AML-193 (cell line): Measurements from ENCODE around the gene NPIPA1.
"Not testable (repeated sequence)": the region's sequence is repeated elsewhere in the genome, so short reads cannot be mapped to it uniquely, and the experiment has no call there.

Experiments used
- DNase-seq, 2 experiments: peaks; one replicate each; lab custom pipeline; 2025; lab: John Stamatoyannopoulos, UW

The NPIPA1 gene

GRCh38 chr16:14937143-14937542 is at the start of gene NPIPA1:
TSS of gene NPIPA1 (plus strand) at chr16:14937443. CDS start at chr16:14937443, 0 bp downstream.
- DNase-seq: not testable (repeated sequence)

DNA sequence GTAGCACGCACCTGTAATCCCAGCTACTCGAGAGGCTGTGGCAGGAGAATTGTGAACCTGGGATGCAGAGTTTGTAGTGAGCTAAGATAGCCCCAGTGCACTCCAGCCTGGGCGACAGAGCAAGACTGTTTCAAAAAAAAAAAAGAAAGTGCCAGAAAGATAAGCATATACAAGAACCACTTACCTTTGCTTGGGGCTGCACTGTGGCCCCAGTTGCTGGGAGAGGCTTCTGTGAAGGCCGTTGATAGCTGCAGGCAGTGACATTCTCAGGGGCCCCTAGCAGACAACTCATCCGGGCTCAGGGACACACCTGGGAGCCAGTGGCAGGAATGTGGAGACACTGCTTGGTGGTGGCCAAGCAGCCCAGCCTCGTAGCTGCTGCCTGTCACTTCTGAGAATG is 45.1 kb upstream of the NPIPA1 start:
- not testable (repeated sequence) for DNase-seq

DNA sequence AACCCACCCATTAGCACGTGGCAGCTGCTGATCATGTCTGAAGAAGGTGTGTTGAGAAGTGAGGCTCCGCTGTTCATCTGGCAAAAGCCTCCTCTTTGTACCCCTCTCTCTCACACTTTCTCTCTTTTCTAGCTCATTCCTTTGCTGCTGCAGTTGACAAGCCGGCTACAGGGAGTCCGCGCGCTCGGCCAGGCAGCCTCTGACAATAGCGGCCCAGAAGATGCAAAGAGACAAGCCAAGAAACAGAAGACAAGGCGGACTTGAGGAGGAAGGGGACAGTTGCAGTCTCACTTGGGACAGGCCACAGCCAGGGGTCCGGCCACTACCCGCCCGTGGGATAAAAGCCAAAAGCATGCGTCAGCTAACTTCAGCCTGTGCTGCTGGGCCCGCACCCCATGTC is 41.9 kb upstream of the NPIPA1 start:
- DNase-seq: not testable (repeated sequence)

- DNase-seq: not testable (repeated sequence)
Measured at GRCh38 chr16:14896023-14896422, 41.2 kb upstream of the NPIPA1 start.

- DNase-seq: not testable (repeated sequence)
Measured at GRCh38 chr16:14897006-14897664, 40.1 kb upstream of the NPIPA1 start.

GRCh38 chr16:14898162-14898561 is 39.1 kb upstream of the NPIPA1 start:
- not testable (repeated sequence) for DNase-seq

GRCh38 chr16:14903191-14903957 is 33.9 kb upstream of the NPIPA1 start:
- peak in 1 of 2 experiments; percentile 0 for DNase-seq

DNA sequence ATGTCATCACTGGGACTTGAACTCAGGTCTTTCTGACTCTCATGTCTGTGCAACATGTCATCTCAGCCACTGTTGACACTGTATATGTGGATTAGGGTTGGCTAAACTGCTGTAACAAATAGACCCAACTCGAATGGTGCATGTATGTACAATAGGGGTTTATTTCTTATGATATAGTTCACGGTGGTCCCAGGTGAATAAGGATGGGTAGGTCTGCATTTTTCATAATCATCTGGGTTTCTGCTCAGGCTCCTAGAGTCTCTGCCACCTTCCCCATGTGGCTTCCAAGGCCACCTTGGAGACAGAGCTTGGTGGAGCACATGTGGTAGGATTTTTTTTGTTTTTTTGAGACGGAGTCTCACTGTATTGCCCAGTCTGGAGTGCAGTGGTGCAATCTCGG is 27.5 kb upstream of the NPIPA1 start:
- DNase-seq: not testable (repeated sequence)

DNA sequence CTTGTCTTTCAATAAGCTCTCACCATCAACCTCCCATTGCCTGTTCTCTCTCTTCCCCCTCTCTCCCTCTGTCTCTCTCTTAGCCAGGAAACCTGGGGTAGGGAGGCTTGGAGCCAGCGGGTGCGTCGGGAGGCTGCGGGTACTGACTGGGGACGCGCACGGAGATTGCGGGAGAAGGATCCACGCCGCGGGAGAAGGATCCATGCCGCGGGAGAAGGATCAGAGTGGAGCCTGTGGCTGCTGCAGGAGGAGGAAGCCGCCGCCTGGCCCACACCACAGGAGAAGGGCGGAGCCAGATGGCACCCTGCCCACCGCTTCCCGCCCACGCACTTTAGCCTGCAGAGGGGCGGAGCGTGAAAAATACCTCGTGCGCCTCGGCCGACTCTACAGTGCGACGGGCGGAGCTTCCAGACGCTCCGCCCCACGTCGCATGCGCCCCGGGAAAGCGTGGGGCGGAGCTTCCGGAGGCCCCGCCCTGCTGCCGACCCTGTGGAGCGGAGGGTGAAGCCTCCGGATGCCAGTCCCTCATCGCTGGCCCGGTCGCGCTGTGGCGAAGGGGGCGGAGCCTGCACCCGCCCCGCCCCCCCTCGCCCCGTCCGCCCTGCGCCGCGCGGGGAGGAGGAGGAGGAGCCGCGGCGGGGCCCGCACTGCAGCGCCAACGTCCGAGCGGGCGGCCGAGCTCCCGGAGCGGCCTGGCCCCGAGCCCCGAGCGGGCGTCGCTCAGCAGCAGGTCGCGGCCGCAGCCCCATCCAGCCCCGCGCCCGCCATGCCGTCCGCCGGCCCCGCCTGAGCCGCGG is 26.2 kb upstream of the NPIPA1 start:
- not testable (repeated sequence) for DNase-seq

DNA sequence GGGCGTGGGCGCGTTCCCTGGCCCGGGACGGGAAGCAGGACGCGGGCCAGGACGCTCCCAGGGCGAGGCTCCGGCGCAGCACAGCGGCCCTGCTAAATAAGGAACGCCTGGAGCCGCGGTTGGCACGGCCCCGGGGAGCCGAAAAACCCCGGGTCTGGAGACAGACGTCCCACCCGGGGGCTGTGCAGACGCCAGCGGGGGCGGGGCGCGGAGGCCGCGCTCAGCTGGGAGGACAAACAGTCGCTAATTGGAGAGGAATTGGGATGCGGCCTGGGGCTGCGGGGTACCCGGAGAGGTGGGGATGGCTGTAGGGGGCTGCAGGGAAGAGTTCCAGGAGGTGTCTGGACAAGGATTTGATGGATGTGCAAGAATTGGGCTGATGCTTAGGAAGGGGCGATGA is 25.3 kb upstream of the NPIPA1 start:
- not testable (repeated sequence) for DNase-seq

GRCh38 chr16:14912588-14912987 is 24.7 kb upstream of the NPIPA1 start:
- DNase-seq: not testable (repeated sequence)

DNA sequence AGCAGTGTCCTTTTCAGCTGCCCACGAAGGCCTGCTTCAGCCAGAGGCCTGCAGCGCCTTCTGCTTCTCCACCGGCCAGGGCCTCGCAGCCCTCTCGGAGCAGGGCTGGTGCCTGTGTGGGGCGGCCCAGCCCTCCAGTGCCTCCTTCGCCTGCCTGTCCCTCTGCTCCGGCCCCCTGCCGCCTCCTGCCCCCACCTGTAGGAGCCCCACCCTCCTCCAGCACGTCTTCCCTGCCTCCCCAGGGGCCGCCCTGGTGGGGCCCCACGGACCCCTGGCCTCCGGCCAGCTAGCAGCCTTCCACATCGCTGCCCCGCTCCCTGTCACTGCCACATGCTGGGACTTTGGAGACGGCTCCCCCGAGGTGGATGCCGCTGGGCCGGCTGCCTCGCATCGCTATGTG is 18.7 kb upstream of the NPIPA1 start:
- not testable (repeated sequence) for DNase-seq

DNA sequence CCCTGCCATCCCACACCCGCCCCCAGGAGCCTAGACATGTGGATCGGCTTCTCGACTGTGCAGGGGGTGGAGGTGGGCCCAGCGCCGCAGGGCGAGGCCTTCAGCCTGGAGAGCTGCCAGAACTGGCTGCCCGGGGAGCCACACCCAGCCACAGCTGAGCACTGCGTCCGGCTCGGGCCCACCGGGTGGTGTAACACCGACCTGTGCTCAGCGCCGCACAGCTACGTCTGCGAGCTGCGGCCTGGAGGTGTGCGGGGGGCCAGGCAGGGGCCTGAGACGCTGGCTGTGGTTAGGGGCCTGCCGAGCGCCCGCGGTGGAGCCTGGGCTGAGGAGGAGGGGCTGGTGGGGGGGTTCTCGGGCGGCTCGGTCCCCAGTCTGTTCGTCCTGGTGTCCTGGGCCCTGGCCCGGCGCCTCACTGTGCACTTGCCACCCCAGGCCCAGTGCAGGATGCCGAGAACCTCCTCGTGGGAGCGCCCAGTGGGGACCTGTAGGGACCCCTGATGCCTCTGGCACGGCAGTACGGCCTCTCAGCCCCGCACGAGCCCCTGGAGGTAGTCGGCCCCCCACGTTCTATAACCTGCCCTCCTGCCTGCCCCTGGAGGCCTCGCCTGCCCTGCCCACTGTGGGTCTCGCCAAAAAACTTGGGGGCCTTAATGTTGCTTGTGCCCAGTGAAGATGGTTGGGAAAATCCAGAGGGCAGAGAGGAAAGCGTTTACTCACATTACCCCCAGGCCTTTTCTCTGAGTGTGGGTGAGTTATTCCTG is 17.2 kb upstream of the NPIPA1 start:
- not testable (repeated sequence) for DNase-seq

GRCh38 chr16:14922285-14922684 is 15.0 kb upstream of the NPIPA1 start:
- DNase-seq: not testable (repeated sequence)

DNA sequence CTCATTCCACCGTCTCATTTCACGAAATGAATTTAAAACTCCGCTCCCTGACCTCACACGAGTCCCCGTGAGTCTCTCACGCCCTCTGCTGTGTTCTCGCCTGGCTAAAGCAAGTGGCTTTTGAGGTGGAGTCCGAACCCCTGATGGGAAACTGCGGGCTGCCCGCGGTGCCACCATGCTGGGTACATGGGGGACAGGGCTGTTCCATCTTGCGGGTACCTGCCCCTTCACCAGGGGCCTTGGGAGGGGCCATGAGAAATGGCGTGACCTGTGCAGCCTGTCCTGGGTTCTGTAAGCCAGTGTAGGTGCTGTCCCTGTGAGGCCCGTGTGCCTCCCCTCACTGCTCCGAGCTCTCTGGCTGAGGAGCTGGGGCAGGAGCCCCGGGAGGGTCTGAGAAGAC is 14.3 kb upstream of the NPIPA1 start:
- not testable (repeated sequence) for DNase-seq

- DNase-seq: not testable (repeated sequence)
Measured at GRCh38 chr16:14923394-14924088, 13.7 kb upstream of the NPIPA1 start.

DNA sequence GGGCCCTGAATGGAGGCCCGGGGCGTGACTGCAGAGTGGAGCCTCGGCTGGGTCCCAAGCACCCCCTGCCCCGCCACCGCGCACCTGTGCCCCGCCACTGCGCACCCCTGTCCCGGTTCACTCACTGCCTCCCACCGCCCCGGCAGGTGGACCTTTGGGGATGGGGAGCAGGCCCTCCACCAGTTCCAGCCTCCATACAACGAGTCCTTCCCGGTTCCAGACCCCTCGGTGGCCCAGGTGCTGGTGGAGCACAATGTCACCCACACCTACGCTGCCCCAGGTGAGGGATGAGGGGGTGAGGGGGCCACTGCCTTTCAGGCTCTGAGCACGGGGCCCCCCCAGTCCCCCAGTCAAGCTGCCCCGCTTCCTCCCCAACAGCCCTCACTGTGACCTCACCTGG is 12.9 kb upstream of the NPIPA1 start:
- DNase-seq: not testable (repeated sequence)

GRCh38 chr16:14924982-14925381 is 12.3 kb upstream of the NPIPA1 start:
- not testable (repeated sequence) for DNase-seq

GRCh38 chr16:14928064-14928714 is 9.1 kb upstream of the NPIPA1 start:
- not testable (repeated sequence) for DNase-seq

DNA sequence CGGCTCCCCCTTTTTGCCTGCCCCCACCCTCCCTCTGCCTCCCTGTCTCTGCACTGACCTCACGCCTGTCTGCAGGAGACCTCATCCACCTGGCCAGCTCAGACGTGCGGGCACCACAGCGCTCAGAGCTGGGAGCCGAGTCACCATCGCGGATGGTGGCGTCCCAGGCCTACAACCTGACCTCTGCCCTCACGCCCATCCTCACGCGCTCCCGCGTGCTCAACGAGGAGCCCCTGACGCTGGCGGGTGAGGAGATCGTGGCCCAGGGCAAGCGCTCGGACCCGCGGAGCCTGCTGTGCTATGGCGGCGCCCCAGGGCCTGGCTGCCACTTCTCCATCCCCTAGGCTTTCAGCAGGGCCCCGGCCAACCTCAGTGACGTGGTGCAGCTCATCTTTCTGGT is 8.1 kb upstream of the NPIPA1 start:
- DNase-seq: not testable (repeated sequence)
